ENCODE measurements around the gene LRRC45. TPM values are rescaled to one million over a fixed set of nuclear protein-coding genes. Genes with fewer than 3 reads are reported as not detected.

LRRC45 gene
- total and polyA plus RNA-seq, 2 donors (not counting 3 experiments of a cell fraction or from before 2014, with no cell fraction given): 7.6 to 22.9 TPM

DNA sequence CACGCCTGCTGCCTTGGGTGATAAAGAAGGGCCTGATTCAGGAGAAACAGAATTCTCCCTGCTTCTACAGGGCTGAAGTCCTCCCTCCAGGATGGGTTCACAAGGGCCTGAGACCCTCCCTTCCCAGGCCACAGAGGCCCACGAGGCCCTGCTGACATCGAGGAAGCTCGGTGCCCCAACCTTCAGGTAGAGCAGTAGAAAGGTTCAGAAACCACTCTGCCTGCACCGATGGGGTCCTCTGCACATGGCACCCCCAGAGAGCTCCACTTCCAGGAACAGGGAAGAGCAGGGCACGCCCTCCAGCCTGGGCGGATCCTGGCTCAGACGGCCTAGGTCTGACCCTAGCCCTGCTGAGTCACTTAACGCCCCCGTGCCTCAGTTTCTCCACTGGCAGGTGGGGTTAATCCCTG, 1.2 kb upstream of the LRRC45 start:
- no peak overlapping the region for H2AFZ ChIP-seq (ENCODE audit: low read depth, low read length)
- intact Hi-C loops (cut with micrococcal nuclease): loop anchor here (1.0 to 10.0 kb wide), 6 partner anchors 45 to 193 kb away; partner anchors contain the start of genes ASPSCR1, CCDC57, FASN and MAFG

More for the DNA sequence above, 1.2 kb upstream of the LRRC45 start:
- TF ChIP-seq EZH2 (IDR thresholded peaks at IDR 0.05; ENCODE audit: borderline replicate concordance, low read depth, low read length, severe bottlenecking): no peak
- no peak for TF ChIP-seq MYC (IDR thresholded peaks at IDR 0.05; ENCODE audit: low read depth, low read length)
- no peak for TF ChIP-seq FOS (IDR thresholded peaks at IDR 0.05; ENCODE audit: borderline replicate concordance, insufficient read depth, low read length)
- no peak for TF ChIP-seq JUN (IDR thresholded peaks at IDR 0.05; ENCODE audit: borderline replicate concordance, insufficient read depth, insufficient read length, low read depth)
- TF ChIP-seq GATA2 (IDR thresholded peaks at IDR 0.05; ENCODE audit: insufficient read depth, insufficient read length, low read depth, low read length): no peak
- no peak for TF ChIP-seq POLR2A (IDR thresholded peaks at IDR 0.05; ENCODE audit: low read depth, low read length)
- TF ChIP-seq, protein P1, sequence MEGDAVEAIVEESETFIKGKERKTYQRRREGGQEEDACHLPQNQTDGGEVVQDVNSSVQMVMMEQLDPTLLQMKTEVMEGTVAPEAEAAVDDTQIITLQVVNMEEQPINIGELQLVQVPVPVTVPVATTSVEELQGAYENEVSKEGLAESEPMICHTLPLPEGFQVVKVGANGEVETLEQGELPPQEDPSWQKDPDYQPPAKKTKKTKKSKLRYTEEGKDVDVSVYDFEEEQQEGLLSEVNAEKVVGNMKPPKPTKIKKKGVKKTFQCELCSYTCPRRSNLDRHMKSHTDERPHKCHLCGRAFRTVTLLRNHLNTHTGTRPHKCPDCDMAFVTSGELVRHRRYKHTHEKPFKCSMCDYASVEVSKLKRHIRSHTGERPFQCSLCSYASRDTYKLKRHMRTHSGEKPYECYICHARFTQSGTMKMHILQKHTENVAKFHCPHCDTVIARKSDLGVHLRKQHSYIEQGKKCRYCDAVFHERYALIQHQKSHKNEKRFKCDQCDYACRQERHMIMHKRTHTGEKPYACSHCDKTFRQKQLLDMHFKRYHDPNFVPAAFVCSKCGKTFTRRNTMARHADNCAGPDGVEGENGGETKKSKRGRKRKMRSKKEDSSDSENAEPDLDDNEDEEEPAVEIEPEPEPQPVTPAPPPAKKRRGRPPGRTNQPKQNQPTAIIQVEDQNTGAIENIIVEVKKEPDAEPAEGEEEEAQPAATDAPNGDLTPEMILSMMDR (IDR thresholded peaks at IDR 0.05; ENCODE audit: extremely low read depth in 1 of 2, insufficient read depth in 1 of 2, low read depth in 1 of 2, low read length in 2 of 2): no peak
- no peak for TF ChIP-seq POLR2AphosphoS5 (IDR thresholded peaks at IDR 0.05; ENCODE audit: insufficient read depth, low read depth, low read length)
- TF ChIP-seq, protein P2, sequence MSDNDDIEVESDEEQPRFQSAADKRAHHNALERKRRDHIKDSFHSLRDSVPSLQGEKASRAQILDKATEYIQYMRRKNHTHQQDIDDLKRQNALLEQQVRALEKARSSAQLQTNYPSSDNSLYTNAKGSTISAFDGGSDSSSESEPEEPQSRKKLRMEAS (IDR thresholded peaks at IDR 0.05; ENCODE audit: insufficient read depth, insufficient read length): no peak
- H3K27ac ChIP-seq (ENCODE audit: insufficient read depth, low read depth, low read length): no peak overlapping the region
- H3K4me2 ChIP-seq (ENCODE audit: insufficient read depth, low read length): peak overlapping the region; percentile 70
- no peak for DNase-seq (ENCODE audit: low read depth, low spot score)
- peak overlapping the region; percentile 61 for H3K9ac ChIP-seq (replicated peaks; ENCODE audit: extremely low read depth, insufficient read depth, low read length)
- H3K4me1 ChIP-seq (ENCODE audit: control insufficient read depth, extremely low read depth, insufficient read depth, low read length): peaks cover 12% of the 10 kb centered on the region
- CTCF ChIA-PET: interaction anchor here (1.4 to 9.1 kb wide), 7 partner anchors 9 to 152 kb away, joined by 4 to 345 read pairs (median 8); partner anchors contain the start of genes ARHGDIA, NOTUM and RAC3
- H4K20me1 ChIP-seq (replicated peaks; ENCODE audit: control insufficient read depth, extremely low read depth, insufficient read depth, low read length): no peaks in the 10 kb centered on the region
- no peaks in the 10 kb centered on the region for H3K9me1 ChIP-seq (replicated peaks; ENCODE audit: control insufficient read depth, extremely low read depth, insufficient read depth, low read length)
- no TSS peak for BruUV-seq (replicated peaks)
- POLR2A ChIA-PET: no interaction called here
- H3K79me2 ChIP-seq (ENCODE audit: control insufficient read depth, insufficient read depth, low read length): peaks cover 5% of the 10 kb centered on the region
- no peak for FAIRE-seq
- H3K36me3 ChIP-seq (ENCODE audit: control insufficient read depth in 2 of 2, extremely low read depth in 1 of 2, insufficient read depth in 2 of 2, low read length in 2 of 2): no peaks in the 10 kb centered on the region
- H3K4me3 ChIP-seq (replicated peaks in 1 of 3; ENCODE audit: insufficient read depth in 1 of 3, low read depth in 1 of 3, low read length in 3 of 3): peak overlapping the region; percentile 50 to 70 (median 60)
- H3K9me3 ChIP-seq (replicated peaks; ENCODE audit: control insufficient read depth, insufficient read depth, low read length): no peaks in the 10 kb centered on the region
- dilution Hi-C loops (cut with MboI; ENCODE audit: extremely low pct_ligation_motif_present, low sequenced_read_pairs): no loop called here
- no peaks in the 10 kb centered on the region for H3K27me3 ChIP-seq (ENCODE audit: control insufficient read depth in 2 of 2, insufficient read depth in 2 of 2, low read length in 2 of 2)

Data from endothelial cell of umbilical vein (primary cell).